Liver (tissue), 9 donors: ENCODE measurements around the gene FUT9. TPM values are rescaled to one million over a fixed set of nuclear protein-coding genes. Genes with fewer than 3 reads are reported as not detected.

Source experiments
- DNase-seq: peaks from one replicate; pipeline ENCODE4 v3.0.0-alpha.2; 2017; ENCODE audit warnings: low spot score
- H3K27ac ChIP-seq, 2 donors: one replicate each; pipeline ENCODE4 v1.7.0; 2013; ENCODE audit warnings: inconsistent platforms in 2 of 2, low read length in 2 of 2, control low read depth in 1 of 2, low read depth in 1 of 2, mild to moderate bottlenecking in 1 of 2
- H3K27me3 ChIP-seq, 4 donors: one replicate each; pipeline versions ENCODE4 v1.6.1 to v1.7.0; 2013; ENCODE audit warnings: low read length in 3 of 4, inconsistent platforms in 1 of 4, mild to moderate bottlenecking in 1 of 4, moderate library complexity in 1 of 4; ENCODE audit not compliant: control insufficient read depth in 4 of 4, insufficient read depth in 4 of 4
- H3K36me3 ChIP-seq, 4 donors: one replicate each; pipeline versions ENCODE4 v1.6.1 to v1.7.0; 2013; ENCODE audit warnings: low read length in 3 of 4, mild to moderate bottlenecking in 3 of 4, low read depth in 1 of 4, moderate library complexity in 1 of 4; ENCODE audit not compliant: control insufficient read depth in 4 of 4, insufficient read depth in 3 of 4
- H3K4me1 ChIP-seq, 4 donors: one replicate each; pipeline versions ENCODE4 v1.6.1 to v1.7.0; 2013; ENCODE audit warnings: low read length in 3 of 4, mild to moderate bottlenecking in 3 of 4, moderate library complexity in 1 of 4; ENCODE audit not compliant: control insufficient read depth in 4 of 4, insufficient read depth in 4 of 4
- H3K4me3 ChIP-seq, 3 donors: one replicate each; pipeline versions ENCODE4 v1.6.1 to v1.7.0; 2013; ENCODE audit warnings: low read length in 3 of 3, control low read depth in 1 of 3, low read depth in 1 of 3, mild to moderate bottlenecking in 1 of 3
- H3K9ac ChIP-seq, 2 donors: one replicate each; pipeline ENCODE4 v1.7.0; 2013; ENCODE audit warnings: low read length in 2 of 2, mild to moderate bottlenecking in 2 of 2, moderate library complexity in 2 of 2, control low read depth in 1 of 2, low read depth in 1 of 2
- H3K9me3 ChIP-seq, 4 donors: one replicate each; pipeline versions ENCODE4 v1.6.1 to v1.7.0; 2013; ENCODE audit warnings: low read length in 3 of 4; ENCODE audit not compliant: control insufficient read depth in 4 of 4
- EGR1 ChIP-seq, 2 donors: IDR thresholded peaks; 2 replicates each; pipeline ENCODE4 v1.6.1; 2016 to 2018; ENCODE audit warnings: antibody characterized with exemption in 2 of 2, low read depth in 2 of 2
- FOXA1 ChIP-seq: IDR thresholded peaks from 2 replicates; pipeline ENCODE4 v1.6.1; 2016; ENCODE audit warnings: antibody characterized with exemption
- FOXA2 ChIP-seq: IDR thresholded peaks from 2 replicates; pipeline ENCODE4 v1.6.1; 2016; ENCODE audit warnings: antibody characterized with exemption
- GABPA ChIP-seq, 2 donors: IDR thresholded peaks in 1 of 2; conservative IDR thresholded peaks in 1 of 2; 2 replicates each; pipeline ENCODE4 v1.6.1; 2016; ENCODE audit warnings: antibody characterized with exemption in 2 of 2, mild to moderate bottlenecking in 1 of 2, moderate library complexity in 1 of 2
- HNF4A ChIP-seq, 2 donors: conservative IDR thresholded peaks; 2 replicates each; pipeline ENCODE4 v1.6.1; 2016; ENCODE audit warnings: antibody characterized with exemption in 2 of 2, mild to moderate bottlenecking in 2 of 2
- HNF4G ChIP-seq: IDR thresholded peaks from 2 replicates; pipeline ENCODE4 v1.6.1; 2016; ENCODE audit warnings: antibody characterized with exemption
- JUND ChIP-seq, 2 donors: IDR thresholded peaks; 2 replicates each; pipeline ENCODE4 v1.6.1; 2016; ENCODE audit warnings: antibody characterized with exemption in 2 of 2
- MAX ChIP-seq: IDR thresholded peaks from 2 replicates; pipeline ENCODE4 v1.6.1; 2016; ENCODE audit warnings: antibody characterized with exemption
- NR2F2 ChIP-seq: IDR thresholded peaks from 2 replicates; pipeline ENCODE4 v1.6.1; 2016; ENCODE audit warnings: antibody characterized with exemption
- RAD21 ChIP-seq, 2 donors: IDR thresholded peaks; 2 replicates each; pipeline ENCODE4 v1.6.1; 2016; ENCODE audit warnings: antibody characterized with exemption in 2 of 2, mild to moderate bottlenecking in 2 of 2
- REST ChIP-seq: IDR thresholded peaks from 2 replicates; pipeline ENCODE4 v1.6.1; 2016; ENCODE audit warnings: antibody characterized with exemption, mild to moderate bottlenecking
- RXRA ChIP-seq, 2 donors: IDR thresholded peaks; 2 replicates each; pipeline ENCODE4 v1.6.1; 2017 to 2018; ENCODE audit warnings: antibody characterized with exemption in 2 of 2, mild to moderate bottlenecking in 1 of 2
- SP1 ChIP-seq: IDR thresholded peaks from 2 replicates; pipeline ENCODE4 v1.6.1; 2018; ENCODE audit warnings: antibody characterized with exemption, mild to moderate bottlenecking
- TAF1 ChIP-seq: conservative IDR thresholded peaks from 2 replicates; pipeline ENCODE4 v1.6.1; 2016; ENCODE audit warnings: antibody characterized with exemption, mild to moderate bottlenecking
- ZBTB33 ChIP-seq: IDR thresholded peaks from 2 replicates; pipeline ENCODE4 v1.6.1; 2016; ENCODE audit warnings: antibody characterized with exemption
- WGBS: extraction: QIAGEN DNeasy Blood & Tissue Kit; methylation state at CpG from one replicate; pipeline ENCODE4 v1.1.7; 2013; 5-methylcytosine and 5-hydroxymethylcytosine counted together
- polyA plus RNA-seq, 2 donors: library from polyadenylated mRNA; stranded (reverse) in 1 of 2; unstranded in 1 of 2; fragments of 200-250 nt in 1 of 2; fragments of >200 nt in 1 of 2; fragmentation: Nextera tagmentation in 1 of 2; extraction: Ambion mirVana in 1 of 2; gene quantifications; one replicate each; pipeline versions ENCODE4 v1.2.1 to v1.2.3, GENCODE V29; 2013 to 2015
- total RNA-seq, 2 donors: library from RNA; depleted of rRNA; stranded (reverse); fragments of >200 nt; gene quantifications; one replicate each; pipeline ENCODE4 v1.2.3, GENCODE V29; 2014
- TF ChIP-seq, protein P1 (sequence below): fragments of 150-350 bp; IDR thresholded peaks from 2 replicates; pipeline ENCODE4 v1.5.1; 2017; ENCODE audit warnings: improper control_type of control experiment, low read depth, low read length; ENCODE audit not compliant: missing input control
- TF ChIP-seq, protein P2 (sequence below): IDR thresholded peaks from 2 replicates; pipeline ENCODE4 v1.6.1; 2016; ENCODE audit warnings: antibody characterized with exemption
- donor health status: healthy.
- donor health status: healthy.
- donor health status: healthy.
- donor health status: healthy.
- donor health status: healthy.

FUT9 gene
- total and polyA plus RNA-seq, 4 donors = not detected

- TF ChIP-seq SP1 (no peak), FOXA2 (no peak), MAX (no peak), GABPA (IDR thresholded peaks at IDR 0.05 in 1 of 2, conservative IDR thresholded peaks at IDR 0.05 in 1 of 2) (no peak), RXRA (IDR thresholded peaks at IDR 0.05) (no peak), ZBTB33 (no peak), HNF4A (conservative IDR thresholded peaks at IDR 0.05) (no peak), EGR1 (IDR thresholded peaks at IDR 0.05; ENCODE audit: low read depth in 2 of 2) (no peak)
- Histone ChIP-seq H3K4me3 (no peak overlapping the region), H3K36me3 (no peaks in the 10 kb centered on the region), H3K9me3 (no peaks in the 10 kb centered on the region), H3K27ac (no peak overlapping the region), H3K9ac (no peak overlapping the region), H3K4me1 (no peaks in the 10 kb centered on the region), H3K27me3 (no peaks in the 10 kb centered on the region)
- WGBS = 75% methylated on average over 2 of the region's 2 CpGs
- DNase-seq = no peak
These were observed 122.6 kb downstream of the FUT9 start for GRCh38 chr6:96138406-96138805.

DNA sequence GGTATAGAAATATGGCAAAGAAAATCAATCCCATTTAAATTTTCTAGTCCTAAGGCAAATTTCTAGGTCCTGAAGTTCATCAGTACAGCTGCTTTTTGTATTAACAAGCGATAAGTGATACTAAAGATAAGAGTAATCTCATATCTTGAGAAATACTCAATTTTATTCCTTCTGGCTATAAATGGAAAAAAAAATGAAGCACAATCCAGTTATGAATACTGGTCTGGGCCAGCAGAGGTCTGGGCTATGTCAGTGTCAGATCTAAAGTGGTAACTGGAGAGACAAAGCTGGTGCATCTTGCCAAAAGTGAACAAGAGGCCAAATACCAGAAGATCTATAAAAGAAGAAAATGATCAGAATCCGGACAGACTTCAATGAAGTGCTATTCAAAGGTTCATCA, 126.4 kb downstream of the FUT9 start:
- no peak for TF ChIP-seq RXRA (IDR thresholded peaks at IDR 0.05)
- TF ChIP-seq JUND (IDR thresholded peaks at IDR 0.05) = no peak
- no peak for TF ChIP-seq HNF4A (conservative IDR thresholded peaks at IDR 0.05)
- WGBS = 70% methylated on average over 2 of the region's 2 CpGs
- H3K27ac ChIP-seq = no peak overlapping the region
- no peak overlapping the region for H3K9ac ChIP-seq
- DNase-seq = no peak
- H3K4me3 ChIP-seq = no peak overlapping the region
- no peaks in the 10 kb centered on the region for H3K27me3 ChIP-seq
- H3K4me1 ChIP-seq = no peaks in the 10 kb centered on the region
- H3K9me3 ChIP-seq = no peaks in the 10 kb centered on the region
- H3K36me3 ChIP-seq = no peaks in the 10 kb centered on the region

DNA sequence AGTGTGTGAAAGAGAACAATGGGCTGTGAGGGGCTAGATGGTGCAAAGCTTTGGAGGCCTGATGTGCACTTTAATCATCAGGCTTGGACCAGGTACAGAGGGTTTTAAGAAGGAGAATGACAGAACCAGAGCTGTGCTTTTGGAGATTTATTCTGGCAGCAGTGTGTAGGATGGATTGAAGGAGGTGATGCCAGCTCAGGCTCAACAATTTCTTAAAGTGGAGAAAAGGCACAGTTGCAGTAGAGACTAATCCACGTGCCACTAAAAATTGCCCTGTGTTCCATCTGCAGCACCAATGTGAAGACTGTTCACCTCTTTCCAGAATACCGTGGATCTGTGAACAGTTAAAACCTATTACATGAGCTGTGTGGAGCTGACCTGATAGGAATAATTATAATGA, 134.7 kb downstream of the FUT9 start:
- no peaks in the 10 kb centered on the region for H3K36me3 ChIP-seq
- no peak for DNase-seq
- TF ChIP-seq EGR1 (IDR thresholded peaks at IDR 0.05; ENCODE audit: low read depth in 2 of 2) (no peak), RAD21 (IDR thresholded peaks at IDR 0.05) (no peak), HNF4A (conservative IDR thresholded peaks at IDR 0.05) (no peak), NR2F2 (no peak), FOXA1 (no peak)
- H3K27me3 ChIP-seq = no peaks in the 10 kb centered on the region
- H3K4me1 ChIP-seq = no peaks in the 10 kb centered on the region
- WGBS = 63% methylated on average over 2 of the region's 2 CpGs
- H3K27ac ChIP-seq = no peak overlapping the region
- H3K9me3 ChIP-seq = no peaks in the 10 kb centered on the region
- no peak overlapping the region for H3K9ac ChIP-seq
- no peak overlapping the region for H3K4me3 ChIP-seq

DNA sequence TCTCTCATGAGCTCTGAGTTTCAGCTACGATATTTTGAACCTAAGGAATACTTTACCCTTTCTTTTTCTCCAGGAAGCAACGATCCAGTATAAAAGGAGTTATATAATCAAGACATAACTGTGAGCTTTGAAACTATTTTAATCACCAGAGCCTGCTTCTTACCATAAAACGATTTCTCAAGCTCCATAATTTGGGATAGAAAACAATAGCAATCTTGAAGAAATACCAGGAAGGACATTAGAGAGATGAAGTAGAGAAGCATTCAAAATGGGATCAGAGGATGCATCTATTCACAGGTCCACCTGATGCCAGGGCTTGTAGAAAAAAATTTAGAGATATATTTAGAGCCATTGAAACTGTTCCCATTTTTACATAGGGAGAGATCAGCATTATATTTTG, 135.9 kb downstream of the FUT9 start:
- DNase-seq = no peak
- Histone ChIP-seq H3K9me3 (no peaks in the 10 kb centered on the region), H3K36me3 (no peaks in the 10 kb centered on the region), H3K9ac (no peak overlapping the region), H3K4me3 (no peak overlapping the region), H3K4me1 (no peaks in the 10 kb centered on the region), H3K27ac (no peak overlapping the region), H3K27me3 (no peaks in the 10 kb centered on the region)
- 46% methylated on average over 3 of the region's 3 CpGs for WGBS
- TF ChIP-seq FOXA2 (no peak), RXRA (IDR thresholded peaks at IDR 0.05) (no peak), MAX (no peak), HNF4G (no peak), RAD21 (IDR thresholded peaks at IDR 0.05) (no peak), JUND (IDR thresholded peaks at IDR 0.05) (no peak), REST (no peak), TAF1 (no peak), FOXA1 (no peak)
- TF ChIP-seq, protein P1, sequence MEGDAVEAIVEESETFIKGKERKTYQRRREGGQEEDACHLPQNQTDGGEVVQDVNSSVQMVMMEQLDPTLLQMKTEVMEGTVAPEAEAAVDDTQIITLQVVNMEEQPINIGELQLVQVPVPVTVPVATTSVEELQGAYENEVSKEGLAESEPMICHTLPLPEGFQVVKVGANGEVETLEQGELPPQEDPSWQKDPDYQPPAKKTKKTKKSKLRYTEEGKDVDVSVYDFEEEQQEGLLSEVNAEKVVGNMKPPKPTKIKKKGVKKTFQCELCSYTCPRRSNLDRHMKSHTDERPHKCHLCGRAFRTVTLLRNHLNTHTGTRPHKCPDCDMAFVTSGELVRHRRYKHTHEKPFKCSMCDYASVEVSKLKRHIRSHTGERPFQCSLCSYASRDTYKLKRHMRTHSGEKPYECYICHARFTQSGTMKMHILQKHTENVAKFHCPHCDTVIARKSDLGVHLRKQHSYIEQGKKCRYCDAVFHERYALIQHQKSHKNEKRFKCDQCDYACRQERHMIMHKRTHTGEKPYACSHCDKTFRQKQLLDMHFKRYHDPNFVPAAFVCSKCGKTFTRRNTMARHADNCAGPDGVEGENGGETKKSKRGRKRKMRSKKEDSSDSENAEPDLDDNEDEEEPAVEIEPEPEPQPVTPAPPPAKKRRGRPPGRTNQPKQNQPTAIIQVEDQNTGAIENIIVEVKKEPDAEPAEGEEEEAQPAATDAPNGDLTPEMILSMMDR = no peak
- TF ChIP-seq, protein P2, sequence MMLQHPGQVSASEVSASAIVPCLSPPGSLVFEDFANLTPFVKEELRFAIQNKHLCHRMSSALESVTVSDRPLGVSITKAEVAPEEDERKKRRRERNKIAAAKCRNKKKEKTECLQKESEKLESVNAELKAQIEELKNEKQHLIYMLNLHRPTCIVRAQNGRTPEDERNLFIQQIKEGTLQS = no peak
